NB4 (cell line): ENCODE results near the gene MAP2K3.
A peak's percentile ranks its signal among the peaks of the same experiment; 100 is the strongest.

Experiments
- DNase-seq: peaks from one replicate; pipeline ENCODE4 v3.0.0; 2010; ENCODE audit warnings: low read depth
- H3K4me3 ChIP-seq: one replicate; pipeline ENCODE4 v1.5.1; 2011; ENCODE audit warnings: mild to moderate bottlenecking, low read depth, low read length, moderate library complexity
- CTCF ChIP-seq: IDR thresholded peaks from one replicate; pipeline ENCODE4 v1.5.1; 2012; ENCODE audit warnings: low read depth, low read length
- MAX ChIP-seq: IDR thresholded peaks from 2 replicates; pipeline ENCODE4 v1.6.1; 2011; ENCODE audit warnings: low read depth, low read length
- MYC ChIP-seq: IDR thresholded peaks from 2 replicates; pipeline ENCODE4 v1.6.1; 2011; ENCODE audit warnings: low read depth, low read length
- POLR2A ChIP-seq: IDR thresholded peaks from 2 replicates; pipeline ENCODE4 v1.6.1; 2011; ENCODE audit warnings: mild to moderate bottlenecking; ENCODE audit not compliant: insufficient read length; ENCODE audit errors: extremely low read depth

The MAP2K3 gene

GRCh38 chr17:21251337-21252010 lies 33.0 kb upstream of the MAP2K3 start:
- H3K4me3 ChIP-seq: no peak overlapping the region
- DNase-seq: no peak
- TF ChIP-seq MAX (no peak), POLR2A (no peak), CTCF (no peak), MYC (no peak)

GRCh38 chr17:21252289-21252795 lies 32.2 kb upstream of the MAP2K3 start:
- no peak for DNase-seq
- peak overlapping the region; percentile 12 for H3K4me3 ChIP-seq
- TF ChIP-seq POLR2A (no peak), CTCF (no peak), MAX (no peak), MYC (no peak)

GRCh38 chr17:21252796-21253645 lies 31.5 kb upstream of the MAP2K3 start, which contains the start of gene NATD1:
Gene NATD1, minus strand, starts transcription at chr17:21253410. Its CDS starts 146 bp downstream, at chr17:21253264.
- peak; percentile 90 for TF ChIP-seq MAX
- TF ChIP-seq CTCF: no peak
- peak within 1 kb of the TSS; percentile 61 for H3K4me3 ChIP-seq
- peak; percentile 89 for DNase-seq

GRCh38 chr17:21253646-21254441 lies 30.7 kb upstream of the MAP2K3 start:
- H3K4me3 ChIP-seq: peak overlapping the region; percentile 61
- TF ChIP-seq CTCF: no peak
- TF ChIP-seq POLR2A: no peak
- no peak for TF ChIP-seq MAX
- TF ChIP-seq MYC: no peak

GRCh38 chr17:21258593-21258992 lies 25.9 kb upstream of the MAP2K3 start:
- H3K4me3 ChIP-seq: no peak overlapping the region
- no peak for DNase-seq
- no peak for TF ChIP-seq POLR2A
- no peak for TF ChIP-seq MAX
- TF ChIP-seq CTCF: no peak
- no peak for TF ChIP-seq MYC

More at GRCh38 chr17:21253646-21254441, 30.7 kb upstream of the MAP2K3 start:
- DNase-seq: no peak
